NCI-H1417 (cell line): ENCODE results near the gene ADK.
"Not testable (repeated sequence)": the region's sequence is repeated elsewhere in the genome, so short reads cannot be mapped to it uniquely, and the experiment has no call there.

ENCODE experiments used
- DNase-seq, 3 experiments: peaks; one replicate each; lab custom pipeline; 2025; lab: John Stamatoyannopoulos, UW

ADK gene

GRCh38 chr10:74300074-74300621, 149.1 kb downstream of the ADK start:
- DNase-seq = not testable (repeated sequence)

- DNase-seq = no peak
Observed at GRCh38 chr10:74300666-74301065, 149.6 kb downstream of the ADK start.

GRCh38 chr10:74305730-74306129, 154.7 kb downstream of the ADK start:
- DNase-seq = no peak

DNA sequence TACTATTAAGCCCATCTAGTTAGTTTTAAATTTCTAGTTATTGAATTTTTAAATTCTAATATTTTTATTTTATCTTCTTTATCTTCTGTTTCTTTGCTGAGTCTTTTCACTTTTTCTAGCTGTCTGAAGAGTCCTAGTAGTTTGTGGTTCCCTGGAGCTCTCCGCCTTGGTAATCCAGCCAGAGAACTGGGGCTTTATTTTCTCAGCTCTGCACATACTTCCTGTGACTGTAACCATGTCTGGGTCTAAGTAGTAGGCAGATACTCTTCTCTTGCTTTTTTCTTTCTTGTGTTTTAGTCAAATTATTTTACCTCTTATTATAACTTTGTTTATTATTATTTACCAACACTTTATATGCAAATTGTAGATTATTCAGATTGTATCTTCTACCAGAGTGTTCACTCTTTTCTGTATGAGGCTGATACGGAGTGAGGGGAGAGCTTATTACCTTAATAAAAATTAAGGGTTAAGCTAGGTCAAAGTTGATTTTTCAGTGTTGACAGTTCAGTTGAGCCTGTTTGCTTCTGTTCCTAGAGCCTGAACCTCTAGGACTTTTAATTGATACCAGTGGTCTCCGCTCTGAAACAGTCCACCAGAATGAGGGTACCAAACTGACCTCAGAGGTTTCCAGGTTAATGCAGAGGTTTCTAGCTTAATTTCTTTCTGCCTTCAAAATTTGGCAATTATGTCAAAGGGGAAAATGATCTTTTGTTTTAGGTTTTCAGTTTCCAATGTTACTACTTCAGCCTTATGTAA, 155.4 kb downstream of the ADK start:
- no peak for DNase-seq

- DNase-seq = peak in 1 of 3 experiments; percentile 4
Observed at GRCh38 chr10:74307061-74307651, 156.1 kb downstream of the ADK start.

DNA sequence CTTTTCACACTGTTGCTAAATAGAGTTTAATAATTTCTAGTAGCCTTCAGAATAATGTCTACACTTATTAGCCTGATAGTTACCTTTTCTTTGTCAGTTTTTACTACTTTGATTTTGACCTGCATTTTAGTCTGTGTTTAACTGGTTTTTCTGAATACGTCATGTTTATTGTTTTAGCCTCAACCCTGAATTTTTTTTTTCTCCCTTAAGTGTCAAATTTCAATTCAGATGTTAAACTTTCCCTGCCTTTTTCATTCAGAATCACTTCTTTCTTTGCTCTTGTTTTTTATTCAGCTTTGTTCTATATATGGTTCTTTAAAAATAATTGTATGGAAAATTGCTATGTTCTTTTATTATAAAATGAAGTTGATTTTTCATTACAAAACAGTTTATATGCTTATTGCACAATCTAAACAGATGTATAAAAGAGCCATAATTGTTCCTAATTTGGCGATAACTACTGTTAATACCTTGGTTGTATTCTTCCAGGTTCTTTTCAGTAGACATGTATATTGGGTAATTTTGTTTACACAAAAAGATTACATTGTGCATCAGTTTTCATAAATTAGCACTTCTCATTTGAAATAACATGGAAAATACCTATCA, 159.7 kb downstream of the ADK start:
- peak in 1 of 3 experiments; percentile 20 for DNase-seq

- DNase-seq = no peak
Observed at GRCh38 chr10:74314166-74314565, 163.1 kb downstream of the ADK start.

- DNase-seq = no peak
Observed at GRCh38 chr10:74320026-74320425, 169.0 kb downstream of the ADK start.

GRCh38 chr10:74320717-74321116, 169.7 kb downstream of the ADK start:
- DNase-seq = no peak

- DNase-seq = no peak
Observed at GRCh38 chr10:74322141-74322540, 171.1 kb downstream of the ADK start.

DNA sequence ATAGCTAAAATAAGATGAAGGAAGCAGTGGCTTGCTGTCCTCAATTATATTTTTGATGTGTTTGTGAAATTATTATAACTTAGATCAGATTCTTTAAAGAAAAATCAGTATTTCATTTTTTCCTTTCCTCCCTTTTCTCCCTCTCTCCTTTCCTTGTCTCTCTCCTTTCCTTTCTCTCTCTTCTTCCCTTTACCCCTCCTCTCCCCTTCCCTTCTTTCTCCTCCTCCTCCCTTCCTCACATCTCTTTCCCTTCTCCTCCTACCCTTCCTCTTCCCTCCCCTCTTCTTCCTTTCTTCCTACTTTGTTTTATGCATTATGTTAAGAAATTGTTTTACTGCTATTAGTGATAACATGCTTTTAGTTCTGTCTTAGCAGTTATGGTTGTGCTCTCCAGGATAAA, 171.5 kb downstream of the ADK start:
- no peak for DNase-seq

GRCh38 chr10:74328388-74328787, 177.4 kb downstream of the ADK start:
- DNase-seq = no peak

DNA sequence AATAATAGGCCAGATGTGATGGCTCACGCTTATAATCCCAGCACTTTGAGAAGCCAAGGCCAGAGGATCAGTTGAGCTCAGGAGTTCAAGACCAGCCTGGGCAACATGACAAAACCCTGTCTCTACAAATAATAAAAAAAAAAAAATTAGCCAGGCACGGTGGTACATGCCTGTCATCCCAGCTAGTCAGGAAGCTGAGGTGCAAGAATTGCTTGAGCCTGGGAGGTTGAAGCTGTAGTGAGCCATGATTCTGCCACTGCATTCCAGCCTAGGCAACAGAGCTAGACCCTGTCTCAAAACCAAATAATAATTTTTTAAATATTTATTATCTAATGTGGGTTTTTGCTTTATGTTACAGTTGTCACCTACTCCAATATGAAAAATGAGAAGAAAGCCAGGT, 178.9 kb downstream of the ADK start:
- DNase-seq = no peak

DNA sequence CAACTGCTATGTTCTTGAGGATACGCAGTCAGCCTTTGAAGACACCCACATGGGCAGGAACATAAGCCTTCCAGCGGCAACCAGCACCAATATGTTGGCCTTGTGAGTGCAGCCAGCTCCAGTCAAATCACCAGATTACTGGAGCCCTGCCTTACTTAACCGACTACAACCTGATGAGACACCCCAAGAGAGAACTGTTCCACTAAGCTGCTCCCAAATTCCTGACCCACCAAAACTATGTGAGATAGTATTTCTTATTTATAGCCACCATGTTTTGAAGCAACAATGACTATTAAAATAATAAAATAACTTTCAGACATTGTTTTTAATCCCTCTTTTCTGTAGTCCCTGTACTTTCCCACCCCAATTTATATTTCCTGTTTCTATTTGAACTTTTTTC, 179.6 kb downstream of the ADK start:
- DNase-seq = no peak

DNA sequence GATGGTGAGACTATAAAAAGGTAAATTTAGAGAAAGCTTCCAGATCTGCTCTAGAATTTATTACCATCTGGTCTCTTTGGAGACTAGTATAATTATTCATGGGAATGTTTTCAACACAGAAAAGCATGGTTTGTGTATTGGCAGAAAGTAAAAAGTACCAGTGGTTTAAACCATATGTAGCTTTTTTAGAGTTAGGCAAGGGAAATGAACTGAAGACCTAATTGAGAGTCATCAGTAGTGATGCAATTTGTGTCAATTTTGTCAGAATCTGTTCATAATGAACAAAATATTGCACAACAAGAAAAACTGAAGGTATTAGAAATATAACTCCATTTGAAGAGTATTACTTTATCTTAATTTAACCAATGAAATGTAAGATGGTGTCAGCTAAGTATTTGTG, 181.4 kb downstream of the ADK start:
- DNase-seq = no peak

- no peak for DNase-seq
Observed at GRCh38 chr10:74333174-74333573, 182.2 kb downstream of the ADK start.

GRCh38 chr10:74334221-74334620, 183.2 kb downstream of the ADK start:
- DNase-seq = no peak

DNA sequence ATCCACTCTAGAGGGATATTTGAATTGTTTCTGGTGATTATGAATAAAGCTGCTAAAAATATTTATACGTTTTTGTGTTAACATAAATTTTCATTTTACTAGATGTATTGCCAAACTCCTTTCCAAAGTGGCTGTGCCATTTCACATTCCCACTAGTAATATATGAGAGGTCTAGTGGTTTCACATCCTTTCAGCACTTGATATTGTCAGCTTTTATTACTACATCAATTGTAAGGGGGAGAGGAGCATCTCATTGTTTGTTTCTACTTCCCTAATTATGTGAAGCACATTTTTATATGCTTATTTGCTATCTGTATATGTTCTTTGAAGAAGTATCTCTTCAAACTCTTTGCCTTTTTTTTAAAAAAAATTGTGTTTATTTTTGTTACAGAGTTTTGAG, 184.5 kb downstream of the ADK start:
- no peak for DNase-seq

DNA sequence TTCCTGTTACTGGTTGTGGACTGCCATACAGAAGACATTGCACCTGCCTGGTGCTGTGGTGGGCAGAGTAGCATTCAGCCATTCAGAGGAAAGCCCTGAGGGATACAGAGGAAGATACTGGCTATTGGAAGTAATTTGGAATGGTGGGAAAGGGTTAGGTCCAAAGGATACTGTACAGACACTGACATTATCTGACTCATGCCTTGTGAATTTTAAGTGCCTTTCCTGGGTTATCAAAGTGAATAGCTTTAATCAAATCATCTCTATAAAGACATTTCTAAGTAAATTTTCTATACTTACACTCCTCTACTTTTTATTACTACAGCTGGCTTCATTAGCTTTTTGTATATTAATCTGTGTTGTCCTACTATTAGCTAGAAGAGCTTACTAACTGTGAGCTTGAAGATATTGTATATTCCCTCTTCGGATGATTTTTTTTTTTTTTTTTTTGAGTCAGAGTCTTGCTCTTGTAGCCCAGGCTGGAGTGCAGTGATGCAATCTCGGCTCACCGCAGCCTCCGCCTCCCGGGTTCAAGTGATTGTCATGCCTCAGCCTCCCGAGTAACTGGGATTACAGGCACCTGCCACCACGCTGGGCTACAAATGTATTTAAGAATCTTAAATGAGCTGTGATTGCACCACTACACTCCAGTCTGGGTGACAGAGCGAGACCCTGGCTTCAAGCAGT, 186.5 kb downstream of the ADK start:
- DNase-seq = no peak

GRCh38 chr10:74342991-74343390, 192.0 kb downstream of the ADK start:
- DNase-seq = no peak

DNA sequence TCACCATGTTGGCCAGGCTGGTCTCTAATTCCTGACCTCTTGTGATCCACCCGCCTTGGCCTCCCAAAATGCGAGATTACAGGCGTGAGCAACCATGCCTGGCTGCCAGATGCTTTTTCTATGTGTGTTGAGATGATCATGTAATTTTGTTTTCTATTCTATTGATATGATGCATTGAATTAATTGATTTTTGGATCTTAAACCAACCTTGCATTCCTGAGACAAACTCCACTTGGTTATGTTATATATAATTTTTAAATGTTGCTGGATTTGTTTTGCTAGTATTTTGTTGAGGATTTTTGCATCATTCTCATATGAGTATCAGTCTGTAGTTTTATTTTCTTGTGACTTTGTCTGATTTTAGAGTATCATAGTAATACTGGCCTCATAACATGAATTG, 192.8 kb downstream of the ADK start:
- no peak for DNase-seq

- no peak for DNase-seq
Observed at GRCh38 chr10:74344306-74344705, 193.3 kb downstream of the ADK start.

DNA sequence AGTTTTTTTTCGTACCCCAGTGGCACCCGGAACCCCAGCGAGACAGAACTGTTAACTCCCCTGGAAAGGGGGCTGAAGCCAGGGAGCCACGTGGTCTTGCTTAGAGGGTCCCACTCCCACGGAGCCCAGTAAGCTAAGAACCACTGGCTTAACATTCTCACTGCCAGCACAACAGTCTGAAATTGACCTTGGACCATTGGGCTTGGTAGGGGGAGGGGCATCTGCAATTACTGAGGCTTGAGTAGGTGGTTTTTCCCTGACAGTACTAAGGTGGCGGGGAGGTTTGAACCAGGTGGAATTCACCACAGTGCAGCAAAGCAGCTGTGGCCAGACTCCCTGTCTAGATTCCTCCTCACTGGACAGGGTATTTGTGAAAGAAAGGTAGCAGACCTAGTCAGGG, 196.5 kb downstream of the ADK start:
- no peak for DNase-seq
